ENCODE results near the gene NFASC. TPM values are rescaled to one million over a fixed set of nuclear protein-coding genes. Genes with fewer than 3 reads are reported as not detected.
A peak's percentile ranks its signal among the peaks of the same experiment; 100 is the strongest.

NFASC gene
- total and polyA plus RNA-seq, 9 of the 15 experiments (the other 6 are each of a cell fraction or from before 2014, with no cell fraction given): 0.03 to 0.16 (median 0.06) TPM; not detected in 6

- peaks cover 64 to 96% of the 10 kb centered on the region in 2 experiments for H3K27me3 ChIP-seq (ENCODE audit: control insufficient read depth in 2 of 2, insufficient read depth in 2 of 2, low read length in 2 of 2)
Observed at GRCh38 chr1:205012391-205013140, 141.9 kb downstream of the NFASC start.

More at GRCh38 chr1:205012391-205013140, 141.9 kb downstream of the NFASC start:
- H2AFZ ChIP-seq (ENCODE audit: low read depth, low read length): no peak overlapping the region
- H3K4me1 ChIP-seq (replicated peaks in 1 of 2; ENCODE audit: control insufficient read depth in 2 of 2, insufficient read depth in 2 of 2, low read length in 2 of 2): no peaks in the 10 kb centered on the region
- CTCF ChIA-PET (ENCODE audit: low intra/inter-chr PET ratio): no interaction called here
- H4K20me1 ChIP-seq (replicated peaks; ENCODE audit: control insufficient read depth, insufficient read depth, low read length): peaks cover 32% of the 10 kb centered on the region
- DNase-seq (ENCODE audit: extremely low read depth in 1 of 4, low spot score in 3 of 4): no peak
- under 1% methylated on average over 12 of the region's 13 CpGs for WGBS (ENCODE audit: insufficient coverage, low coverage, missing lambda C conversion rate)
- H3K79me2 ChIP-seq (ENCODE audit: control insufficient read depth, insufficient read depth, low read length): no peaks in the 10 kb centered on the region
- TF ChIP-seq ZNF263 (CRISPR knock-in tag; IDR thresholded peaks at IDR 0.05; ENCODE audit: borderline replicate concordance): peak; percentile 91
- TF ChIP-seq ZNF184 (CRISPR knock-in tag; IDR thresholded peaks at IDR 0.05): no peak
- TF ChIP-seq, protein P1, sequence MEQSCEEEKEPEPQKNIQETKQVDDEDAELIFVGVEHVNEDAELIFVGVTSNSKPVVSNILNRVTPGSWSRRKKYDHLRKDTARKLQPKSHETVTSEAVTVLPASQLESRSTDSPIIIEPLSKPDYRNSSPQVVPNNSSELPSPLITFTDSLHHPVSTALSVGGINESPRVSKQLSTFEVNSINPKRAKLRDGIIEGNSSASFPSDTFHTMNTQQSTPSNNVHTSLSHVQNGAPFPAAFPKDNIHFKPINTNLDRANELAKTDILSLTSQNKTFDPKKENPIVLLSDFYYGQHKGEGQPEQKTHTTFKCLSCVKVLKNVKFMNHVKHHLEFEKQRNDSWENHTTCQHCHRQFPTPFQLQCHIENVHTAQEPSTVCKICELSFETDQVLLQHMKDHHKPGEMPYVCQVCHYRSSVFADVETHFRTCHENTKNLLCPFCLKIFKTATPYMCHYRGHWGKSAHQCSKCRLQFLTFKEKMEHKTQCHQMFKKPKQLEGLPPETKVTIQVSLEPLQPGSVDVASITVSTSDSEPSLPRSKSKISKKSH (CRISPR knock-in tag; IDR thresholded peaks at IDR 0.05): no peak
- TF ChIP-seq KLF6 (CRISPR knock-in tag; IDR thresholded peaks at IDR 0.05; ENCODE audit: borderline replicate concordance): no peak
- TF ChIP-seq SMARCB1 (IDR thresholded peaks at IDR 0.05; ENCODE audit: insufficient read length, low read depth): no peak
- no peak for TF ChIP-seq RFX5 (IDR thresholded peaks at IDR 0.05; ENCODE audit: low read depth, low read length)
- intact Hi-C loops (cut with micrococcal nuclease) (no loop called here), in situ Hi-C loops (cut with MboI) (no loop called here)
- no peak overlapping the region for H3K4me3 ChIP-seq
- FAIRE-seq: no peak
- H3K27ac ChIP-seq (ENCODE audit: extremely low read depth, low read depth, low read length): no peak overlapping the region; the same call in 2 of the 3 replicates
- no peak overlapping the region for H3K9ac ChIP-seq (ENCODE audit: insufficient read depth in 1 of 2, low read depth in 2 of 2, low read length in 2 of 2)
- POLR2A ChIA-PET: interaction anchor here (0.6 to 2.2 kb wide), 3 partner anchors 10 to 511 kb away, joined by 3 to 7 read pairs (median 4); no protein-coding TSS in a partner anchor
- no peaks in the 10 kb centered on the region for H3K9me3 ChIP-seq (replicated peaks; ENCODE audit: control insufficient read depth, insufficient read depth, low read depth, low read length)
- peak; percentile 37 for ATAC-seq
- no peak overlapping the region for H3K4me2 ChIP-seq (ENCODE audit: insufficient read depth, low read length)
- no peaks in the 10 kb centered on the region for H3K9me1 ChIP-seq (ENCODE audit: control insufficient read depth, insufficient read depth, low read length)
- H3K36me3 ChIP-seq (ENCODE audit: control insufficient read depth, insufficient read depth, low read length): no peaks in the 10 kb centered on the region
- BruUV-seq (replicated peaks): no TSS peak

All from K562 (cell line).